Stimulated activated CD8-positive, alpha-beta memory T cell treated with anti-CD3 and anti-CD28 coated beads, Interleukin-2, amount 100 ng/mL, for 1 hour (primary cell): Measurements from ENCODE around the gene CAPN12.

Experiments
- DNase-seq, 2 donors: peaks; one replicate each; pipeline ENCODE4 v3.0.0-alpha.2; 2020; ENCODE audit warnings: low read depth in 2 of 2

The CAPN12 gene

GRCh38 chr19:38726284-38726673 lies 18.0 kb downstream of the CAPN12 start:
- DNase-seq = no peak

DNA sequence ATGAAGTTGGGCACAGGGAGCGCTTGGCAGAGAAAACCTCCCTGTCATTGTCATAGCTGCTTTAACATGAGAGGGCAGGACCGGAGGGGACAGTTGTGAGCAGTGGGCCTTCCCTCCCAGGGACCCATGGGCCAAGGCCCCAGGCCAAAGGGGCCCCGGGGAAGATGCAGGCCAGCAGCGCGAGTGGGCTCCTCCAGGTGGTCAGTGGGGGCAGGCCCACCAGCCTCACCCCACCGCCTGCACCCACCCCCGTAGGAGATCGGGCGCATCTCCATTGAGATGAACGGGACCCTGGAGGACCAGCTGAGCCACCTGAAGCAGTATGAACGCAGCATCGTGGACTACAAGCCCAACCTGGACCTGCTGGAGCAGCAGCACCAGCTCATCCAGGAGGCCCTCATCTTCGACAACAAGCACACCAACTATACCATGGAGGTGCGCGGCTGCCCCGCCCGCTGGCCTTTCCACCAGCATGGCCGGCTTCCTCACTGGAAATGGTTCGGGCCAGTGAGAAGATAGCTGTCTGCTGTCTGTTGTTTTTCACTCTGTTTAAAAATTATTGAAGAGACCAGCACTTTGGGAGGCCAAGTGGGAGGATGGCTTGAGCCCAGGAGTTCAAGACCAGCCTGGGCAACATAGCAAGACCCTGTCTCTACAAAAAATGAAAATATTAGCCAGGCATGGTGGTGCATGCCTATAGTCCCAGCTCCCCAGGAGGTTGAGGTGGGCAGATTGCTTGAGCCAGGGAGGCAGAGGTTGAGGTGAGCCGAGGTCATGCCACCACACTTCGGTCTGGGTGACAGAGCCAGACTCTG lies 18.6 kb downstream of the CAPN12 start:
- DNase-seq = no peak

DNA sequence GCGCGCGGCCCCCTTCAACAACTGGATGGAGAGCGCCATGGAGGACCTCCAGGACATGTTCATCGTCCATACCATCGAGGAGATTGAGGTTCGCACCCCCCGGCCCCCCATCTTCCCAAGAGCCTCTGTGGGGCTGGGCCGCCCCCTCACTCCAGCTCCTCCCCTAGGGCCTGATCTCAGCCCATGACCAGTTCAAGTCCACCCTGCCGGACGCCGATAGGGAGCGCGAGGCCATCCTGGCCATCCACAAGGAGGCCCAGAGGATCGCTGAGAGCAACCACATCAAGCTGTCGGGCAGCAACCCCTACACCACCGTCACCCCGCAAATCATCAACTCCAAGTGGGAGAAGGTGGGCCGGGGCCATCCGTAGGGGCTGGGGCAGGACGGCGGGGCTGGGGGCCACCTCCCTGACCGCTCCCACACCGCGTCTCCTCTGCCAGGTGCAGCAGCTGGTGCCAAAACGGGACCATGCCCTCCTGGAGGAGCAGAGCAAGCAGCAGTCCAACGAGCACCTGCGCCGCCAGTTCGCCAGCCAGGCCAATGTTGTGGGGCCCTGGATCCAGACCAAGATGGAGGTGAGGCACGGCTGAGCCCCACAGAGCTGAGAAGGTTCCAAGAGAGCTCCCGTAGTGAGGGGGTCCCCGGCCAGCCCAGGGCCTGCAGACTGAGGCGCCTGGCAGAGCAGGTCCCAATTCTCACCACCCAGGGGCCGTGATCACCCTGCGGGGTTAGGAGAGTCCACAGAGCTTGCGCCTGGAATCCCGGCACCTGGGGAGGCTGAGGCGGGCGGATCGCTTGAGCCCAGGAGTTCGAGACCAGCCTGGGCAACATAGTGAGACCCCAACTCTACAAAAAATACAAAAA lies 20.1 kb downstream of the CAPN12 start:
- no peak for DNase-seq

- no peak for DNase-seq
Observed at GRCh38 chr19:38723606-38723965, 20.7 kb downstream of the CAPN12 start.

- DNase-seq = no peak
Observed at GRCh38 chr19:38722947-38723605, 21.2 kb downstream of the CAPN12 start.

GRCh38 chr19:38721979-38722773 lies 22.1 kb downstream of the CAPN12 start:
- DNase-seq = no peak

GRCh38 chr19:38721496-38721895 lies 22.8 kb downstream of the CAPN12 start:
- DNase-seq = no peak

DNA sequence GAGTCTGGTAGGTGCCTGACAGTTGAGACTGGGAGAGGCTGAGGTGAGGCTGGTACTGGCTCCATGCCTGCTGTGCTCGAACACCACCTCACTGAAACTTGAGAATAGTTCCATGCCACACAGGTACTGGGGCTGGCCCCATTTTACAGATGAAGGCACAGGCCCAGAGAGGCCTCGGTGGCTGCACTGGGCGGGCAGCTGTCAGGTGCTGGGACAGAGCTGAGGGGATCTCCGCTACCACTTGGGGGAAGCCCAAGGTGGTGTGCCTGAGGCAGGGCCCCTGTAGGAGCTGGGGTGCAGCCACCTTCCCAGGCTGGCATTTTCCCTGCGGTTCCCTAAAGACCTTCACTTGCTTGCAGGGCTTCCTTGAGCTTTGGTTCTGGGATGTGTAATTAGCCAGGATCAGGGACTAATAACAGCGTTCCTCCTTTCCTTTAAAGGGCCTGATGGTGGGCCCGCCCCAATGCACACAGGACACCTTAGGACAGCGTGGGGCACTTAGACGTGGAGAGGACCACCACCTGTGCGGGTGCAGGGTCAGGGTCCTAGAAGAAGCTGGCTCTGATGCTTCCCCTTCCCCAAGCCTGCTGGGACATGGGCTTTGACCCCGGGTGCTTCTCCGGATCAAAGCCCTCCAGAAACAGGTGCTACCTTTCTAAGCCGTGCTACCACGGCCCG lies 23.6 kb downstream of the CAPN12 start:
- DNase-seq = no peak

DNA sequence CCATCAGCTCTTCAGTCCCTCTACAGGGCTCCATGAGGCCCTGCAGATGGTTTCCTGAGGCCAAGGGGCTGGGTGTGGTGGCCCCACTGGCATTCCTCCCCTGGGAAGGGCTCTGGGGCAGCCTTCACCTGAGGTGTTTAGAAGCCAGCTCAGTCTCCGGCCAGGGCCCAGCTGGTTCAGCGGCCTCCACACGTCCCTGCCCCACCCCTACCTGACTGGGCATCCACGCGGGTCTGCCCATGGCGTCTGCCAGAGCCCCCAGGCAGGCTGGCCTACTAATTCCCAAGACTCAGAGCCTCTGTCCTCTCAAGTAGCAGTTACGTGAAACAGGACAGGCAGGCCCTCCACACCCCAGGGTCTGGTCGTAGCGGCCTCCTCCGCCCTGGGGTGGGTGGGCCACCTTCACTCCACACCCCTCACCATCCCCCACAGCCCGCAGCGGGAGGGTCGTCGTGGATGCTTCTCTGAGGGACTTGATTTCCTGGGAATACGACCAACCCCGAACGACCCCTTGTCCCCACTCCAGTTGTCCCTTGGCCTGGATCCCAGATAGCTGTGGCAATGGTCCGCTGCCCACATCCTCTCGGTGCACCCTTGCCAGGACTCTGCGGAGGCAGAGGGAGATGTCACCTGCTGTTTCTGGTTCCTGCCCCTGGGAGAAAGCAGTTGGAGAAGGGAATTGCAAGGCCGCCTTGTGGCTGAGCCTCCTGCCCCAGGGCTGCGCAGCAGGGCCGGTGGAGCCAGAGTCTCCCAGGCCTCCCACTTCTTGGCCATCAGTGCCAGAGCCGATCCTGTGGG lies 24.3 kb downstream of the CAPN12 start:
- no peak for DNase-seq

GRCh38 chr19:38718747-38719543 lies 25.3 kb downstream of the CAPN12 start:
- no peak for DNase-seq

DNA sequence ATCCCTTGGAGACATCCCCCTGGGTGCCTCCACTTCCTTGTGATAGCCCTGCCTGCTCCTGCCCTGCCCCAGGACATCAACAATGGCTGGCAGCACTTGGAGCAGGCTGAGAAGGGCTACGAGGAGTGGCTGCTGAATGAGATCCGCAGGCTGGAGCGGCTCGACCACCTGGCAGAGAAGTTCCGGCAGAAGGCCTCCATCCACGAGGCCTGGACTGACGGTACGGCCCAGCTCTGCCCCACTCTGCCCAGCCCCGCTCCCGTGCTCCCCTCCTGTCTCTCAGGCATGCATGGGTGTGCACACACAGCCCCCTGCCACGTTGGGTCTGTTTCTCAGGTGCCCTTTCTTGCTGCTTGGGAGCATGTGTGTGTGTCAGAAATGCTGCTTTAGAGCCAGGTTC lies 26.4 kb downstream of the CAPN12 start:
- DNase-seq = no peak

DNA sequence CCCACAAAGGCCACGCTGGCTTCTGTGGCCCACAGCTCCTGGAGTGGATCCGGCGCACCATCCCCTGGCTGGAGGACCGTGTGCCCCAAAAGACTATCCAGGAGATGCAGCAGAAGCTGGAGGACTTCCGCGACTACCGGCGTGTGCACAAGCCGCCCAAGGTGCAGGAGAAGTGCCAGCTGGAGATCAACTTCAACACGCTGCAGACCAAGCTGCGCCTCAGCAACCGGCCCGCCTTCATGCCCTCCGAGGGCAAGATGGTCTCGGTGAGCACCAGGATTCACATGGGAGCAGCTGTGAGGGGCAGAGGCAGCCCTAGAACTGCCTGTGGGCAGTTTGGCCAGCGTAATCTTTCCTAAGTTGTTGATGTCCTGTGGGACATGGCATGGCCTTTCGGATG lies 27.2 kb downstream of the CAPN12 start:
- no peak for DNase-seq

DNA sequence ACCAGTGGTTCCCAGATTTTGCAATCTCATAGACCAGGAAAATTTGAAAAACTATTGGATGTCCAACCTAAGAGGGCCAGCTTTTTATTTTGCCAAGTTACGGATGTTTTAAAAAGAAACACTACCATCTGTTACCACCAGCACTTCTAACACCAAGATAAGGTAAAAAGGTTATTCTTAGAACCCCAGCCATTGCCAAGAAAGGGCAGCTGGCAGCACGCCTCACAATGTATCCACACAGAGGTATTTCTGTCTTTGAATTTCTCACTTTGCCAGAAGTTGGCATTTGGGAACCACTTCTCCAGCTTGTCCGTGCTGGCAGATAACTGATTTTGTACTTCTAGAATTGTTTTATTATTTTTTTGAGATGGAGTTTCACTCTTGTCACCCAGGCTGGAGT lies 28.7 kb downstream of the CAPN12 start:
- DNase-seq = no peak

DNA sequence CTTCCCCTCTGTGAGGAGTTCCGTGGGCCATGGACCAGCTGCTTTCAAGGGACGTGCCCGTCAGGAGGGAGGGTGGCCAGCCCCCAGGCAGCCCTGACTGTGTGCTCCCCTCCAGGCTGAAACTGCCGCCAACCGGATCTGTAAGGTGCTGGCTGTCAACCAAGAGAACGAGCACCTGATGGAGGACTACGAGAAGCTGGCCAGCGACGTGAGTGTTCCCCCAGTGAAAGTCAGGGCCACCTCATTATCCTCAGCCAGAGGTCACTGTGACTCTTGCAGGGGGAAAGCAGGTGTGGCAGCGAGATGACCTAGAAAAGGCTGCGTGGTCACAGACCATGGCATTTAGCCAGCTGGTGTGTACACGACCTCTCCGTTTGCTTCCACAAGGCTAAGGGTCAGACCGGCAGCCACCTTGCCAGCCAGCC lies 29.9 kb downstream of the CAPN12 start:
- no peak for DNase-seq

- no peak for DNase-seq
Observed at GRCh38 chr19:38713865-38714264, 30.4 kb downstream of the CAPN12 start.

DNA sequence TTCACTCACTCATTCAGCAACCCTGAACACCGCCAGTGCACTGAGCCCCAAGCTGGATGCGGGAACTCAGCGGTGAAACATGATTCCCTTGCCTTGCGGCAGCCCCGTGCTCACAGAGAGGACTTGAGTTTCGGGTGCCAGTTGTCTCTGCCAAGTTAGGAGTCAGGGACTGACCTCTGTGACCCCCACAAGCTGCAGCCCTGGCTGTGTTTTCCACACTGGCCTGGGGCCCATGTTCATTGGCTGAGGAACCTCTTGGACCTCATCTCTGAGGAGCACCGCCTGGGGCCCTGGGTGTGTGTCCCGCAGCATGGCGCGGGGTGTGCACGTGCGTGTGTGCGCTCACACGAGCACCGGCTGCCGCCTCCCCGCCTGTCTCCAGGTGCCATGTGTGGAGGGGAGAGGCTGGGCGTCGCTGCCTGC lies 31.0 kb downstream of the CAPN12 start:
- DNase-seq = no peak

DNA sequence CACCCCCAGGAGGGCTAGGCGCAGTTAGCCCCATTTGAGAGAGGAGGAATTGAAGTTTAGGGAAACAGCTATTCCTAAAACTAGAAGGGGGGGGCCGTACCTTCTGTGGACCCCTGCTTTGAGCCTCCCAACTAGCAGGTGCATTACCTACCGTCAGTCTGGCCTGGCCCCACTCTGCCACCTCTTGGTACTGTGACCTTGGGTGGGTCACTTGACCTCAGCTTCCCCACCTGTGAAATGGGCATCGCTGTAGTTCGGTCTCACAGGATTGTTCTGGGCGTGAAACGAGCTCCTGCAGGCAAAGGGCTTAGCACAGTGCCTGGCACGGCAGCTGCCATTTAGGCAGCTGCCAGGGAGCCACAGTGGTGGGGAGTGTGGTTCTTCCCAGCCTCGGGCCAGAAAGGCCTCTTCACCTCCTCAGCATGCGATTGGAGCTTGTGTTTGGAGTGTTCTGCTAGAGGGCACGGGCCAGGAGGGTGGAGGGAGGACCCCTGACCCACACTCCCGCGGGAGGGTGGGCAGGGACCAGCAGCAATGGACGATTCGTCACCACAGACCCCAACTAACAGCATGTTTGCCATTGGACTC lies 32.0 kb downstream of the CAPN12 start:
- no peak for DNase-seq

- DNase-seq = no peak
Observed at GRCh38 chr19:38711726-38712153, 32.5 kb downstream of the CAPN12 start.
